SU-DHL-6 (cell line): Measurements from ENCODE around the gene GNB5.

Experiments used
- CTCF ChIP-seq: fragments of 200-600 bp; sonication (generic); IDR thresholded peaks from one replicate; pipeline ENCODE4 v1.5.1; 2017; ENCODE audit warnings: antibody characterized with exemption, mild to moderate bottlenecking, low read length, moderate library complexity; ENCODE audit not compliant: insufficient read depth, poor library complexity, severe bottlenecking
- EZH2phosphoT487 ChIP-seq: fragments of 200-600 bp; sonication (generic), shearing (Covaris generic); conservative IDR thresholded peaks from 2 replicates; pipeline ENCODE4 v1.6.1; 2018; ENCODE audit warnings: mild to moderate bottlenecking, antibody characterized with exemption, low read length, moderate library complexity, mixed read lengths

GRCh38 chr15:52117549-52117948 lies 73.6 kb downstream of the GNB5 start:
- TF ChIP-seq CTCF, result no peak
- no peak for TF ChIP-seq EZH2phosphoT487
